ENCODE results near the gene GABRD.
A peak's percentile ranks its signal among the peaks of the same experiment; 100 is the strongest.

Gene GABRD

GRCh38 chr1:2038229-2038628, 19.1 kb downstream of the GABRD start:
- DNase-seq (ENCODE audit: low read depth in 3 of 3, low spot score in 1 of 3): no peak

- no peak for DNase-seq (ENCODE audit: low read depth in 3 of 3, low spot score in 1 of 3)
These were observed 20.1 kb downstream of the GABRD start for GRCh38 chr1:2039251-2039650.

GRCh38 chr1:2041305-2041704, 22.2 kb downstream of the GABRD start:
- no peak for DNase-seq (ENCODE audit: low read depth in 3 of 3, low spot score in 1 of 3)

GRCh38 chr1:2041887-2042286, 22.7 kb downstream of the GABRD start:
- no peak for DNase-seq (ENCODE audit: low read depth in 3 of 3, low spot score in 1 of 3)

- no peak for DNase-seq (ENCODE audit: low read depth in 3 of 3, low spot score in 1 of 3)
These were observed 24.0 kb downstream of the GABRD start for GRCh38 chr1:2042830-2043773.

GRCh38 chr1:2043886-2044285, 24.7 kb downstream of the GABRD start:
- DNase-seq (ENCODE audit: low read depth in 3 of 3, low spot score in 1 of 3): no peak

- peak; percentile 39 to 88 (median 59) for DNase-seq (ENCODE audit: low read depth in 3 of 3, low spot score in 1 of 3)
These were observed 25.6 kb downstream of the GABRD start for GRCh38 chr1:2044510-2045319.

- DNase-seq (ENCODE audit: low read depth in 3 of 3, low spot score in 1 of 3): no peak
These were observed 26.5 kb downstream of the GABRD start for GRCh38 chr1:2045468-2046173.

- no peak for DNase-seq (ENCODE audit: low read depth in 3 of 3, low spot score in 1 of 3)
These were observed 27.2 kb downstream of the GABRD start for GRCh38 chr1:2046174-2046917.

GRCh38 chr1:2046953-2047748, 28.0 kb downstream of the GABRD start:
- no peak for DNase-seq (ENCODE audit: low read depth in 3 of 3, low spot score in 1 of 3)

- no peak for DNase-seq (ENCODE audit: low read depth in 3 of 3, low spot score in 1 of 3)
These were observed 28.9 kb downstream of the GABRD start for GRCh38 chr1:2047749-2048729.

- DNase-seq (ENCODE audit: low read depth in 3 of 3, low spot score in 1 of 3): no peak
These were observed 30.1 kb downstream of the GABRD start for GRCh38 chr1:2049225-2049717.

- peak; percentile 84 to 93 (median 90) for DNase-seq (ENCODE audit: low read depth in 3 of 3, low spot score in 1 of 3)
These were observed 30.7 kb downstream of the GABRD start, which contains the start of gene PRKCZ for GRCh38 chr1:2049718-2050431. PRKCZ (plus strand) TSS chr1:2050411; CDS start chr1:2050631, 220 bp downstream.

GRCh38 chr1:2050461-2050792, 31.3 kb downstream of the GABRD start:
- no peak for DNase-seq (ENCODE audit: low read depth in 3 of 3, low spot score in 1 of 3)

- no peak for DNase-seq (ENCODE audit: low read depth in 3 of 3, low spot score in 1 of 3)
These were observed 31.9 kb downstream of the GABRD start for GRCh38 chr1:2050793-2051682.

GRCh38 chr1:2052054-2052679, 33.0 kb downstream of the GABRD start:
- DNase-seq (ENCODE audit: low read depth in 3 of 3, low spot score in 1 of 3): no peak

Data from stimulated activated CD4-positive, alpha-beta T cell treated with anti-CD3 and anti-CD28 coated beads, TNF-alpha, amount 100 ng/mL, for 1 hour (primary cell).